Fibroblast of skin of scalp (primary cell): ENCODE measurements around the gene CBX8.

Experiments used
- DNase-seq: peaks from one replicate; pipeline ENCODE4 v3.0.0-alpha.2; 2013

The CBX8 gene

DNA sequence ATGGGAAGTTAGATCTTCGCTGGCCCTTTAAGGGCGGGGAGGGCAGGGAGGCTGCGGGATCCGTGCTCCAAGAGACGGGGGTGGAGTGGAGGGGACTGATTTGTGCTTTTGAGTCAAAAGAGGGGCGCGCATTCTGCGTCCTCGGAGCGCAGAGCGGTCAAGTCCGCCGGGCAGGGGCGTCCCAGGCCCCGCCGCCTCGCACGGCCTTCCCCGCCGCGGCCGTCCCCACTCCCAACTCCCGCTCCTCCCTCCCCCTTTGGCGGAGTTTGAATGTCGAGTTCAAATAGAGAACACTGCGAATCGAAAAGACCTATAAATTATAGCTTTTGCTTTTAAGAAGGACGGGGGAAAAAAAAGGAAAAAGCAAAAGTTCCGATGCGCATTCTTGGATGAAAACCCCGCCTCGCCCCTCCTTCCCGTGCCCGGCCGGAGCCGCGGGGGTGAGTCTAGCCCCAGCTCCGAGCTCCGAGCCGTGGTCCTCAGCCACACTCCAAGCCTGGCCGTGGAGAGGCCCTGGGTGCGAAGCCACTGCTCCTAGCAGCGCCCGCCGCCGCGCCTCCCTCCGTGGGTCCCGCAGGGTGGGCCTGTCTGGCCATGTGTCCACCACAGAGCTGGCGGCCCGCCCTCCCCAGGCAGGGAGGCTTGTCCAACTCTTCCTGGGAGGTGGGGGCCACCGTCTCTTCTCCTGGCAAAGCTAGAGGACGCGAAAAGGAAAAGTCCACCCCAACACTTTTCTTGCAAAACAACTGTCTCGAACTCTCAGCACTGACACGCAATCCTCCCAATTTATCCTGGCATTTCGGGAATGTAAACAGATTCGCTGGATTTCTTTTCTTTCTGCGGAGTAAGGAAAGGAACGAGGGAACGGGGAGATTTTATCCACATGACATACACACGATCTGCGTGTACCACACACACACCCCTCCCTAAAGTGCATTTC is 3.6 kb downstream of the CBX8 start:
- DNase-seq, result peak; percentile 91

- DNase-seq, result no peak
Observed at GRCh38 chr17:79792341-79792871, 4.5 kb downstream of the CBX8 start.

GRCh38 chr17:79791735-79792161 is 5.1 kb downstream of the CBX8 start:
- DNase-seq, result no peak

GRCh38 chr17:79790805-79791734 is 5.8 kb downstream of the CBX8 start:
- DNase-seq, result no peak

DNA sequence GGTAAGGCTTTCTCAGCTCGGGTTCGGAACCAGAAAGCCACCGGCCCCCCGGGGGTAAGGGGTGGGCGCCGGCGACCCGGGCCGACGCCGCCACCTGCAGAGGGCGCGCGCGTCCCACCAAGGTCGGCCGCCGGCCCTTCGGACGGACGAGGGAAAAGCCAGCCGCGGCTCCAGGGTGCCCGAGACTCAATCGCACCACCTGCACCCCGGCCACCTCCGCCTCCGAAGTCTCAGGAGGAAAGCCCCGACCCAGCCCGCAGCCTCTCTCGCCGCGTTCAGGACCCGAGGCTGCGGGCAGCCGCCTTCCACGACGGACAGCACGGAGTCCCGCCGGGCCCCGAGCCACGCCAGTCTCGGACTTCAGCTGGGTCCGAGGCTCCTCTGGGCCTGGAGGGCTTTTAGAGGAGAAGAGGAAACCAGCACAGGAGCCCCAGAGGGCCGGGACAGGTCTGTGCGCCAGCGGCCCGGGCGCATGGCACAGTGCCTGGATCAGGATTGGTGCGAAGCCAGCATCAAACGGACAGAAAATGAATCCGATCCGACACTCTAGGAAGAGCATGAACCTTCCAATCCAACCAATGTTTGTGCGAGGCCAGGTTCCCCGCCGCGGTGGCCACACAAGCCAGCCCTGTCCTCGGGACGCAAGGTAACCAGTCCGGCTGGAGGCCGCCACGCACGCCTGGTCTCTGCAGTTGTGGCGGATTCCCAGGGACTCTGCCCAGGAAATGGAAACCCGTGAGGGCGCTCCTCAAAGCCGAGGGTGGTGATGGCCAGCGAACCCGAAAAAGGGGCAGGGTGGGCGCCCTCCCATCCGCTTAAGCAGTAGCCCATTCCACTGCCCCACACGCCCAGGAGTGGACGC is 6.7 kb downstream of the CBX8 start:
- DNase-seq, result no peak

- DNase-seq, result no peak
Observed at GRCh38 chr17:79788989-79789942, 7.6 kb downstream of the CBX8 start.

DNA sequence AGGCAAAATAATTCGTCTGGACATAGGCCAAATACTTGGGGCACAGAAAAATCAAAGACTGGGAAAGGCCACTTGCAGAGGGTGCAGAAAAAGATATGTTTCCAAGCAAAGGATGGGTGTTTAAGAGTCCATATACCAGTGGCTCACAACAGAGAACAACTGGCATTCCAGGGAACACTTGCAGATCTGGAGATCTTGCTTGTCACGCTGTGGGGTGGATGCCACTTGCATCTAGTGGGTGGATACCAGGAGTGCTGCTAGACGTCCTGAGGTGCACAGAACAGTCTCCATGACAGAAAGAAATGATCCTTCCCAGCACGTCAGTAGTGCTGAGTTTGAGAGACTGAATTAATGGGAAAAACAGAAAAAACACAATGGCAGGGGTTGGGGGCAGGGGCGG is 8.4 kb downstream of the CBX8 start:
- no peak for DNase-seq

DNA sequence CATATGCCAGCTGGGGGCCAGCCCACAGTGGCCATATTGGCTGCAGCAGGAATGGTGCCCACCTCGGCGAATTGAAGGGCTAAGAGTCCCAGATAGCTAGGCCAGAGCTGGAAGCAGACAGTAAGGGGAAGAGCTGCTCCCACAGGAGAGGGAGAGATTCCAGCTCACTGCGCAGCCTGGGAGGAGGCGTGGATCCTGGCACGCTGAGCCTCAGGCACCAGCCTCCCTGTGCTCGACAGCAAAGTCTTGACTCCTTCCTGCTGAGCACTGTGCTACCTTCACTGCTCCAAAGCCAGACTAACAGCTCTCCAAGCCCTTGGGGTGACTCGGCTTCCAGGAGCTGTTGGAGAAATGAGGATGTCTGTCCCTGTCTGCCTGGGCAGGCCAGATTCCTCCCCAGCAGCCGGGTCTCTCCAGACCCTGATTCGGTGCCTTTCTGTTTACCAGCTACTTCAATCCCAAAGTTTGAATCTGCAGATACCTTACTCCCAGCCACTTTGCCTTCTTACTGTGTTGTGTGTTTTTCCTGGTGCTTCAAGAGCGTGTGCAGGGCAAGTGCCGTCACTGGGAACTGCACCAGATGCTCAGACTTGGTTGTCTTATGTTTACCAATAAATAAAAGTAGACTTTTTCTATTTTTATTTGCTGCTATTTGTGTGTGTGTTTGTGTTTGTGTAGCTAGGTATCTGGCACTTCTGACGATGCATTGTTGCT is 9.8 kb downstream of the CBX8 start:
- DNase-seq, result no peak

DNA sequence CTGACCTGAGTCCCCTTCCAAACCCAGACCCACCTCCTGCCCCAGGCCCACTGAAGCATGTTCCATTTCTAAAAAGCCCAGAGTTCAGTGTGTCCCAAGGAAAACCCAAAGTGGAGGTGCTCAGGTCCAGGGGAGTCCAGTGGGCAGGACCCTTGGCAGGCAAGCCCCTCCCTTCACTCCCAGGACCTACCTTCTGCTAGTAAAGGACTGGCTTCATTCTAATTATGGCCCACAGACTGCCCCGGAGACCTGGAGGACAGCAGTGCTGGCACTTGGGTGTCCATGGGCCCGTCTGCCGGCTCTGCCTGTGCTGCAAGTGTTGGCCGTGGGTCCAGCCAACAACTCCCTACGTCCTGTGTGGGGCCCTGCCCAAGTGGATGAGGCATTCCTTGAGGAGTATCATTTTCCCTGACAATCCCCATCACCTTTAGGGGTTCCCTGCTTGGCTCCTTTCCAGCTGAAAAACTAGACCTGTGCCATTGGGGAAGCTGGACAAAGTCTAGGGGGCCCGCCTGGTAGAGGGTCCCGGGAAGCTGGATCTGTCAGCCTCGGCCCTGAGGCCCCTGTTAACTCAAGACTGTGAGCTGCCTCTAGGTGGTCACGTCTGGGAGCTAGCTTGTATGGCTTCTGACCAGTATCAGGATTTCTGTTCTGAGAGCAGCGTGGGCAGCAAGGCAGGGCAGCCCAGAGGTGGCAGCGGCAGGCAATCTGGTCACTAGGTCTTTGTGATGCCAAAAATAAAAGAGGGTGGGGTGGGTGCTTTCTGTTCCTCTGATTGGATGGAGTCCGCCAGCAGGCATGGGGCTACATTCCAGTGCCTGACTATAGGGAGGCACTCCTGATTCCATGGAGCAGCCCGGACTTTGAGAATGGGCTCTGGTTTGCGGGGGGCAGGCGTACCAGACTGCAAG is 10.7 kb downstream of the CBX8 start:
- no peak for DNase-seq

- no peak for DNase-seq
Observed at GRCh38 chr17:79785017-79785899, 11.6 kb downstream of the CBX8 start.

DNA sequence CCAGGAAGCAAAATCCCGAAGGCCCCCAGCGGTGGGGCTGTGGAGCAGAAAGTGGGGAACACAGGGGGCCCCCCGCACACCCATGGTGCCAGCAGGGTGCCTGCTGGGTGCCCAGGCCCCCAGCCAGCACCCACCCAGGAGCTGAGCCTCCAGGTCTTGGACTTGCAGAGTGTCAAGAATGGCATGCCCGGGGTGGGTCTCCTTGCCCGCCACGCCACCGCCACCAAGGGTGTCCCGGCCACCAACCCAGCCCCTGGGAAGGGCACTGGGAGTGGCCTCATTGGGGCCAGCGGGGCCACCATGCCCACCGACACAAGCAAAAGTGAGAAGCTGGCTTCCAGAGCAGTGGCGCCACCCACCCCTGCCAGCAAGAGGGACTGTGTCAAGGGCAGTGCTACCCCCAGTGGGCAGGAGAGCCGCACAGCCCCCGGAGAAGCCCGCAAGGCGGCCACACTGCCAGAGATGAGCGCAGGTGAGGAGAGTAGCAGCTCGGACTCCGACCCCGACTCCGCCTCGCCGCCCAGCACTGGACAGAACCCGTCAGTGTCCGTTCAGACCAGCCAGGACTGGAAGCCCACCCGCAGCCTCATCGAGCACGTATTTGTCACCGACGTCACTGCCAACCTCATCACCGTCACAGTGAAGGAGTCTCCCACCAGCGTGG is 12.4 kb downstream of the CBX8 start:
- no peak for DNase-seq

DNA sequence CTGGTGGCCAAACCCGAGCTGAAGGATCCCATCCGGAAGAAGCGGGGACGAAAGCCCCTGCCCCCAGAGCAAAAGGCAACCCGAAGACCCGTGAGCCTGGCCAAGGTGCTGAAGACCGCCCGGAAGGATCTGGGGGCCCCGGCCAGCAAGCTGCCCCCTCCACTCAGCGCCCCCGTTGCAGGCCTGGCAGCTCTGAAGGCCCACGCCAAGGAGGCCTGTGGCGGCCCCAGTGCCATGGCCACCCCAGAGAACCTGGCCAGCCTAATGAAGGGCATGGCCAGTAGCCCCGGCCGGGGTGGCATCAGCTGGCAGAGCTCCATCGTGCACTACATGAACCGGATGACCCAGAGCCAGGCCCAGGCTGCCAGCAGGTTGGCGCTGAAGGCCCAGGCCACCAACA is 13.0 kb downstream of the CBX8 start:
- no peak for DNase-seq

- DNase-seq, result no peak
Observed at GRCh38 chr17:79781736-79782575, 14.9 kb downstream of the CBX8 start.

DNA sequence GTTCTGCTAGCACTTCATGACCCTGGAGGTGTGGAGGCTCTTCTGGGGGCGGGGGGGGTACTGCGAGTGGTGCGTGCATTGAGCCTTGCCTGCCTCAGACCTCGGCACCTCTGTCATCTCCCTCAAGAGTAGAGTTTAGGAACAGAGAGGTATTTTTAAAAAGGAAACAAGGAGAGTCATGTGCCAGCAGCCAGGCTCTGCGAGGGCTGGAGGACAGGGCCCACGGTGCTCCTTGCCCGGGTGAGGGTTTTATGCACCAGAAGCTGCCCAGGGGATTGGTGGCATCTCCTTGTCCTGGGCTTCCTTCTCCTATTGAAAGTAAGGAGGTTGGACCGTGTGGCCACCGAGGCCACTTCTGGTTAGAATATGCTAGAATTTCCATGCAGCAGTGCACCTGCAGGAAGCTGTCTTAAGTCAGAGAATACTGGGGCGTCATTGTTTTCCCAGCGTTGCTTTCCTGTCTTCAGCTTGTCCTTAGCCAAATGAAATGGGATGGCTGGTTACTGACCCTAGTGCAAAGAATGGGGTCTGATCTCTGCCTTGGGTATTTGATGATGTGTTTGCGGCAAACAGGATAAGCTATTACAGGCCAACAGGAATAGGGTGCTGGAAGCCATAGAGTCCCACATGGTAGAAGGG is 15.7 kb downstream of the CBX8 start:
- DNase-seq, result no peak

DNA sequence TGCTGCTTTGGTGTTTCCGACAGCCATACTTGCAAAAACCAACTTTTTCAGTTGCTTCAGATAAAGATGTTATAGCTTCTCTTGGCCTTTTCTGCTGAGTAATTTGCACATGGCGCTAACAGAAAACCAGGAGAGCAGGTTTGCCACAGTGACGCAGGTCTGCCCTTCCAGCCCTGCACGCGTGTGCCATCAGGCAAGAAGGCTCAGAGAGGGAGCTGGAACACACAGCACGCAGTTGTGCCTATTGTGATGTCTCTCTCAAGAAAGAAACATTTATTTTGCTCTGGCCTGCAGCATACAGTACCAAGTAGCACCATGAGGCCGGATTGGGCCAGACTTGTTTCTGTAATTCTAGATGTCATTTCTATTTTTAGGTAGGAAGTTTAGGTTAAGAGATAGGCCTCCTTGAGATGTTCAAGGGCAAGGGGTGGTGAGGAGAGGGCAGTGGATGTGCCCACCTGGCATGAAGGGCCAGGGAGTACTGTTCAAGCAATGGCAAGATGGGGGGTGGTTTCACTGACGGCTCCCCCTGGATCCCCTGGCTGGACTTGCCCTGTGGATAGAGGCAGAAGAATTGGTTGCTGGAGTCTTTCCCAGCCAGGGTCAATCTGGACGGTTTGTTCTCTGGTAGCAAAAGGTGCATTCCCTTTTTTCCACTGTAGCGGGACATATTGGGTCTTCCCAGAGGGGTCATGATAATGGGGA is 17.1 kb downstream of the CBX8 start:
- no peak for DNase-seq
